ENCODE data around the gene EIF4EBP2.

EIF4EBP2 gene

GRCh38 chr10:70459774-70460490 is 56.0 kb downstream of the EIF4EBP2 start:
- no peak for DNase-seq (ENCODE audit: low read depth in 2 of 2)

- peak in 1 of 2 donors; percentile 47 for DNase-seq (ENCODE audit: low read depth in 2 of 2)
Observed at GRCh38 chr10:70461397-70462348, 57.7 kb downstream of the EIF4EBP2 start.

GRCh38 chr10:70462349-70462984 is 58.5 kb downstream of the EIF4EBP2 start:
- DNase-seq (ENCODE audit: low read depth in 2 of 2): no peak

DNA sequence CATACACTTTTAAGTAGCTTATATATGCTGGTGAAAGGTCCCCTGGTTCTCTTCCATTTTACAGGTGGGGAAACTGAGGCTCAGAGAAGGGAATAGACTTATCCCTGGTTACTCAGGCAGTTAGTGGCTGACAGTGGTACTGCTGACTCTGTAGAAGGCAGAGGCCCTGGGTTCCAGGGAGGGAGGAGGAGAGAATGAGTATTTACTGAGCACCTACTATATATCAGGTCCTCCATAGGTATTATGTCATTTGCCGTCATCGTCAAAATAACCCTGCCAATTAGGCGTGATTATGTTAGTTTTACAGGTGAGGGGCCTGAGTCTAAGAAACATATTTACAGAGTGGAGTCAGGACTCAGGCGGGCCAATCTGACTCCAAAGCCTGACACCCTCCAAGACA is 61.3 kb downstream of the EIF4EBP2 start:
- no peak for DNase-seq (ENCODE audit: low read depth in 2 of 2)

- DNase-seq (ENCODE audit: low read depth in 2 of 2): no peak
Observed at GRCh38 chr10:70465832-70466231, 61.9 kb downstream of the EIF4EBP2 start.

GRCh38 chr10:70466951-70467350 is 63.0 kb downstream of the EIF4EBP2 start:
- no peak for DNase-seq (ENCODE audit: low read depth in 2 of 2)

GRCh38 chr10:70472799-70473454 is 69.0 kb downstream of the EIF4EBP2 start:
- no peak for DNase-seq (ENCODE audit: low read depth in 2 of 2)

- no peak for DNase-seq (ENCODE audit: low read depth in 2 of 2)
Observed at GRCh38 chr10:70474780-70475179, 70.8 kb downstream of the EIF4EBP2 start.

GRCh38 chr10:70475661-70476060 is 71.7 kb downstream of the EIF4EBP2 start:
- no peak for DNase-seq (ENCODE audit: low read depth in 2 of 2)

DNA sequence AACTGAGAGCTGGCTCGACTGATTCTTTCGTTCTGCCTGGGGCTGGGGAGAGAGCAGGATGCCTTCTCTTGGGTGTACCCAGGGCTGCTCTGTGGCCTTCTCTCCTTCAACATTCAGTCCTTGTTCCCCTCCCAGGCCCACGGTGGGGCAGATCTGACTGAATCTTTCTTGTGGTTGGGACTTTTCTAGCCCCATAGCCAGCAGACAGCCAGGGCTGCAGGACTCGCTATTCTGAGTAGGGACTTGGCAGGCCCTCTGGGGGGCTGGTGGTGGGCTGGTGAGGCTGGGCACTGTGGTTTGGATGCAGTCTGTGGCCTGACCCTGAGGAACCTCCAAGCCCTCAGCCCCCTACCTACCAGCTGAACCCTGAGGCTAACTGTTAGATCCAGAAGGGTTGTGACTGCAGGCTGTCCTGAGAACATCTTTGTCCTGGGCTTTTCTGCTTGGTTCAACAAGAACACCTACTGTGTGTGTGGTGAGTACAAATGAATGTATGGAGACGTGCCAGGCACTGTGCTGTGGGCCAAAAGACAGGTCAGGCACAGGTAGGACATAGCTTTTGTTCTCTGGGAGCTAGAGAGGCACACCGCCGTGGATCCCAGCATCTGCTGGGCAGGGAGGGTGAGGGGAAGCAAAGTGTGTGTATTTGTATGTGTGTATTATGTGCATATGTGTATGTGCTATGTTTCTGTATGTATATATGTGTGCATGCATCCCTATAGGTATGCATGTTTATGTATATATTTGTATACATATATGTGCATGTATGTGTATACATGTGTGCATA is 72.5 kb downstream of the EIF4EBP2 start:
- DNase-seq (ENCODE audit: low read depth in 2 of 2): no peak

DNA sequence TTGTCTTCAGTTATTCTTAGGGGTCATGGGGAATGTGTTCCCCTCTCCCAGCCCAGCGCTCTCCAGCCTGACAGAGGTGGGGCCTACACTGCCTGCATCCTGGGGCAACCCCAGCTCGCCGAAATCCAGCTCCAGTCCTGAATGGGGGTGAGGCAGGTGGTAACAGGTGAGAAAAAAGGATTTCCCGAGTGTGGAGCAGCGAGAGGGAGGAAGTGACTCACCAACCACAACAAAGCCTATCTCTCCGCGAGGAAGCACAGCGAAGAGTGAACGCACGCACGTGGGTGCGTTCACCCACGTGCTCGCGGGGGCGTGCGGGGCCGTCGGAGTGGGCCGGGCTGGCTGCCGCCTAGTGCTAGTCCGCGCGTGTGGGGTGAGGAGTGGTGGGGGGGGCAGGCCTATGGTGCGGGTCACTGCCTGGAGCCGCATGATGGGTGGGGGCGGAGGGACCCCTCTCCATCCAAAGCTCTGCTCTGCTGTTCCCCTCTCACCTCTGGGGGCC is 73.8 kb downstream of the EIF4EBP2 start:
- DNase-seq (ENCODE audit: low read depth in 2 of 2): peak; percentile 66 to 84

Measured in stimulated activated CD4-positive, alpha-beta T cell treated with anti-CD3 and anti-CD28 coated beads, Interleukin-1b, Interleukin-23, amount 100 ng/mL, for 4 hours (primary cell).